PC-3 (cell line): ENCODE measurements around the gene SEC22C. TPM values are rescaled to one million over a fixed set of nuclear protein-coding genes. Genes with fewer than 3 reads are reported as not detected.

Experiments used
- ATAC-seq: fragments of 200-7000 bp; cut with Tn5 transposase; 2 replicates; pipeline ENCODE4 v1.9.1; 2020; ENCODE audit warnings: mild to moderate bottlenecking, moderate library complexity
- BruUV-seq: library from RNA; stranded (reverse); fragments of 400-500 nt; replicated peaks from 2 replicates; lab custom pipeline; 2021; lab: Mats Ljungman, UMichigan
- CTCF ChIA-PET: fragments of 300-600 bp; sonication (Branson Sonifier 250); formaldehyde crosslinking; loops from one replicate; lab custom pipeline; 2022; ENCODE audit warnings: antibody characterized with exemption; lab: Charles Lee
- POLR2A ChIA-PET: fragments of 300-600 bp; sonication (Branson Sonifier 250); formaldehyde crosslinking; loops from one replicate; lab custom pipeline; 2022; ENCODE audit warnings: antibody characterized with exemption; ENCODE audit not compliant: unreplicated experiment; lab: Charles Lee
- DNase-seq: peaks from one replicate; pipeline ENCODE4 v3.0.0-alpha.2; 2015
- H2AFZ ChIP-seq: fragments of 300-600 bp; sonication (generic); 2 replicates; pipeline ENCODE4 v1.6.0; 2016; ENCODE audit warnings: antibody characterized with exemption, low read length
- H3F3A ChIP-seq: fragments of 300-600 bp; sonication (generic); one replicate; pipeline ENCODE4 v1.6.0; 2017; ENCODE audit warnings: antibody characterized with exemption, low read length, control low read depth, mild to moderate bottlenecking; ENCODE audit not compliant: unreplicated experiment
- H3K27ac ChIP-seq: fragments of 300-600 bp; sonication (generic); 2 replicates; pipeline ENCODE4 v1.5.1; 2016; ENCODE audit warnings: mild to moderate bottlenecking, low read length
- H3K27me3 ChIP-seq: fragments of 300-600 bp; sonication (generic); 2 replicates; pipeline ENCODE4 v1.6.1; 2016; ENCODE audit warnings: low read length, mixed read lengths
- H3K36me3 ChIP-seq: fragments of 300-600 bp; sonication (generic); 2 replicates; pipeline ENCODE4 v1.6.1; 2016; ENCODE audit warnings: low read depth, mixed run types, low read length, mixed read lengths
- H3K4me1 ChIP-seq: fragments of 300-600 bp; sonication (generic); 2 replicates; pipeline ENCODE4 v1.5.1; 2016; ENCODE audit warnings: low read length; ENCODE audit not compliant: insufficient read depth
- H3K4me2 ChIP-seq: fragments of 300-600 bp; sonication (generic); 2 replicates; pipeline ENCODE4 v1.6.0; 2016; ENCODE audit warnings: low read length
- H3K4me3 ChIP-seq: fragments of 300-600 bp; sonication (generic); 2 replicates; pipeline ENCODE4 v1.5.1; 2016; ENCODE audit warnings: mild to moderate bottlenecking, low read length, mixed read lengths
- H3K79me2 ChIP-seq: fragments of 300-600 bp; sonication (generic); 2 replicates; pipeline ENCODE4 v1.6.1; 2017; ENCODE audit warnings: low read length, mixed read lengths
- H3K9ac ChIP-seq: fragments of 300-600 bp; sonication (generic); 2 replicates; pipeline ENCODE4 v1.6.0; 2016; ENCODE audit warnings: mild to moderate bottlenecking, low read length
- H3K9me2 ChIP-seq: fragments of 300-600 bp; sonication (generic); replicated peaks from 2 replicates; pipeline ENCODE4 v1.6.1; 2016; ENCODE audit warnings: mixed run types, low read length, mixed read lengths
- H3K9me3 ChIP-seq: fragments of 300-600 bp; sonication (generic); 2 replicates; pipeline ENCODE4 v1.6.1; 2016; ENCODE audit warnings: low read length, mixed read lengths
- H4K20me1 ChIP-seq: fragments of 300-600 bp; sonication (generic); 2 replicates; pipeline ENCODE4 v1.6.1; 2016; ENCODE audit warnings: low read length, mixed read lengths
- CTCF ChIP-seq: fragments of 300-600 bp; sonication (generic); conservative IDR thresholded peaks from 2 replicates; pipeline ENCODE4 v1.5.1; 2017; ENCODE audit warnings: antibody characterized with exemption, low read depth, mild to moderate bottlenecking, low read length
- EZH2 ChIP-seq: fragments of 300-600 bp; sonication (generic); IDR thresholded peaks from one replicate; pipeline ENCODE4 v1.6.1; 2017; ENCODE audit warnings: antibody characterized with exemption, mild to moderate bottlenecking, low read length; ENCODE audit not compliant: unreplicated experiment
- EZH2phosphoT487 ChIP-seq: fragments of 300-600 bp; sonication (generic); IDR thresholded peaks from 2 replicates; pipeline ENCODE4 v1.6.1; 2018; ENCODE audit warnings: mild to moderate bottlenecking, antibody characterized with exemption, low read length, borderline replicate concordance
- intact Hi-C: fragments of 100-400 bp; cut with micrococcal nuclease; formaldehyde crosslinking; loops from 2 replicates; pipeline ENCODE4 v1.9.0; 2023
- total RNA-seq: library from RNA; depleted of rRNA; stranded (reverse); fragments of >200 nt; gene quantifications from 2 replicates; pipeline ENCODE4 v1.2.3, GENCODE V29; 2014

Gene SEC22C
- total RNA-seq, 1 experiment from 2014 or later = 63.3 TPM

GRCh38 chr3:42518800-42519567 is 62.8 kb downstream of the SEC22C start:
- no peaks in the 10 kb centered on the region for H3K79me2 ChIP-seq
- H3K27me3 ChIP-seq = no peaks in the 10 kb centered on the region
- no peaks in the 10 kb centered on the region for H3K36me3 ChIP-seq
- TF ChIP-seq CTCF = peak; percentile 50
- no peak for TF ChIP-seq EZH2phosphoT487
- no peaks in the 10 kb centered on the region for H4K20me1 ChIP-seq
- intact Hi-C loops = no loop called here
- BruUV-seq = no TSS peak
- no peak overlapping the region for H2AFZ ChIP-seq
- ChIA-PET CTCF (interaction anchor here (0.6 kb wide), 1 partner anchor 253 kb away, joined by 3 read pairs; no protein-coding TSS in a partner anchor), POLR2A (no interaction called here)
- H3K9me2 ChIP-seq = no peaks in the 10 kb centered on the region
- H3K4me3 ChIP-seq = no peak overlapping the region
- H3K4me2 ChIP-seq = no peak overlapping the region
- no peaks in the 10 kb centered on the region for H3F3A ChIP-seq
- H3K4me1 ChIP-seq = no peaks in the 10 kb centered on the region
- H3K27ac ChIP-seq = no peak overlapping the region
- no peaks in the 10 kb centered on the region for H3K9me3 ChIP-seq
- ATAC-seq (no peak), DNase-seq (no peak)
- H3K9ac ChIP-seq = no peak overlapping the region

- POLR2A ChIA-PET = no interaction called here
- no TSS peak for BruUV-seq
- Histone ChIP-seq H3K27me3 (no peaks in the 10 kb centered on the region), H3K36me3 (no peaks in the 10 kb centered on the region), H4K20me1 (no peaks in the 10 kb centered on the region), H3K4me3 (no peak overlapping the region), H3K9ac (no peak overlapping the region), H3K27ac (no peak overlapping the region), H2AFZ (no peak overlapping the region), H3K79me2 (no peaks in the 10 kb centered on the region), H3K9me2 (no peaks in the 10 kb centered on the region), H3F3A (no peaks in the 10 kb centered on the region), H3K4me1 (no peaks in the 10 kb centered on the region), H3K9me3 (no peaks in the 10 kb centered on the region), H3K4me2 (no peak overlapping the region)
- CTCF ChIA-PET = no interaction called here
- DNase-seq (no peak), ATAC-seq (no peak)
- intact Hi-C loops = no loop called here
- no peak for TF ChIP-seq EZH2phosphoT487
- TF ChIP-seq EZH2 = no peak
- TF ChIP-seq CTCF = no peak
These were observed 64.7 kb downstream of the SEC22C start for GRCh38 chr3:42517117-42517516.

- H3K4me3 ChIP-seq = no peak overlapping the region
- H3K27me3 ChIP-seq = no peaks in the 10 kb centered on the region
- H4K20me1 ChIP-seq = no peaks in the 10 kb centered on the region
- no TSS peak for BruUV-seq
- H3K27ac ChIP-seq = no peak overlapping the region
- no peaks in the 10 kb centered on the region for H3F3A ChIP-seq
- no peak overlapping the region for H3K4me2 ChIP-seq
- no peak for ATAC-seq
- POLR2A ChIA-PET = no interaction called here
- H3K4me1 ChIP-seq = no peaks in the 10 kb centered on the region
- CTCF ChIA-PET = no interaction called here
- H3K36me3 ChIP-seq = no peaks in the 10 kb centered on the region
- TF ChIP-seq EZH2phosphoT487 = no peak
- no peak for TF ChIP-seq EZH2
- no peak for TF ChIP-seq CTCF
- no peak overlapping the region for H3K9ac ChIP-seq
- no peak overlapping the region for H2AFZ ChIP-seq
- DNase-seq = no peak
- H3K9me3 ChIP-seq = no peaks in the 10 kb centered on the region
- H3K79me2 ChIP-seq = no peaks in the 10 kb centered on the region
- intact Hi-C loops = no loop called here
- H3K9me2 ChIP-seq = no peaks in the 10 kb centered on the region
These were observed 65.3 kb downstream of the SEC22C start for GRCh38 chr3:42516443-42516842.
